Upper lobe of right lung (tissue), 1 donor: ENCODE results near the gene SLC4A3. TPM values are rescaled to one million over a fixed set of nuclear protein-coding genes. Genes with fewer than 3 reads are reported as not detected.
A peak's percentile ranks its signal among the peaks of the same experiment; 100 is the strongest.

Source experiments
- ATAC-seq: fragments of 200-7000 bp; cut with Tn5 transposase; one replicate; pipeline ENCODE4 v1.9.1; 2020; ENCODE audit warnings: mild to moderate bottlenecking, moderate library complexity
- DNase-seq: peaks from one replicate; pipeline ENCODE4 v3.0.0-alpha.2; 2020
- H3K27ac ChIP-seq: fragments of 200-600 bp; one replicate; pipeline ENCODE4 v1.8.0; 2022
- H3K27me3 ChIP-seq: fragments of 200-600 bp; one replicate; pipeline ENCODE4 v1.8.0; 2022; ENCODE audit warnings: mild to moderate bottlenecking
- H3K36me3 ChIP-seq: fragments of 200-600 bp; one replicate; pipeline ENCODE4 v1.8.0; 2022
- H3K4me1 ChIP-seq: fragments of 200-600 bp; one replicate; pipeline ENCODE4 v1.8.0; 2022
- H3K4me3 ChIP-seq: fragments of 200-600 bp; one replicate; pipeline ENCODE4 v1.8.0; 2022; ENCODE audit warnings: mild to moderate bottlenecking
- H3K9me3 ChIP-seq: fragments of 200-600 bp; one replicate; pipeline ENCODE4 v1.8.0; 2022
- CTCF ChIP-seq: fragments of 200-600 bp; IDR thresholded peaks from one replicate; pipeline ENCODE4 v1.8.0; 2022; ENCODE audit warnings: antibody characterized with exemption
- intact Hi-C: fragments of 100-400 bp; cut with DNase I; formaldehyde crosslinking; loops from one replicate; pipeline ENCODE4 v1.11.0; 2022
- total RNA-seq: library from RNA; stranded (reverse); fragmentation: NEBNext Ultra II Directional; extraction: Animal tissue kit (Norgen Biotek cat#: 25700); gene quantifications from one replicate; pipeline ENCODE4 v1.2.1, GENCODE V29; 2021
- donor health status: DM: no; HTN: yes; CAD: no; lungs with severe emphysema.

Gene SLC4A3
- total RNA-seq, 1 donor from 2014 or later, result 2.9 TPM

DNA sequence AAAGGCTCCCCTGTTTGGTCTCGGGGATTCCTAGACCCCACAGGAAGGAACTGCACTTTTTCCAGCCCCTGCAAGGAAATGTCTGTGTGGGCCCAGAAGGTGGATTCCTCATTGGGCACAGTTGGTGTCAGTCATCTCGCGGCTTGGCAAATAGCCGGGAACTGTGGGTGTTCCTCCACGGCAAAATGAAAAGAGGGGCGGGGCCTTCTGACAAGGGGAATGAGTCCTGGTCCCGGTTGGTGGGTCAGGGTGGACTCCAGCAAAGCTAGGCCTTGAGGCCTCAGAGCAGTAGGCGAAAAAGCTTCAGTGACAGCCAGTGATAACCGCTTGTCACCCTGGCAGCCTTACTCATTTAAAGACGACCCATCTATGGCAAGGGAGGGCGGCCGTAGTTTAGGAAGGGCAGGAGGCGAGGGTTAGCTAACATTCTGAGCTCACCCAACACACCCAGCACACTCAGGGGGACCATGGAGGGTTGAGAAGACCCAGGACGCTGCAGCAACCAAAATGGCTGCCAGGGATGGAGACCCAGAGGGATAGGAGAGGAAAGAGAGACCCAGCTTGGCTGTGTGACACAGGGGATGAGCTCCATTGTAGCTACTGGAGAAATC lies 16.5 kb downstream of the SLC4A3 start:
- Histone ChIP-seq H3K9me3 (no peaks in the 10 kb centered on the region), H3K36me3 (no peaks in the 10 kb centered on the region), H3K4me3 (no peak overlapping the region), H3K4me1 (peaks cover 17% of the 10 kb centered on the region), H3K27me3 (no peaks in the 10 kb centered on the region), H3K27ac (no peak overlapping the region)
- intact Hi-C loops, result no loop called here
- ATAC-seq (no peak), DNase-seq (no peak)
- TF ChIP-seq CTCF, result no peak

GRCh38 chr2:219644801-219645480 lies 17.5 kb downstream of the SLC4A3 start:
- TF ChIP-seq CTCF, result no peak
- Histone ChIP-seq H3K9me3 (no peaks in the 10 kb centered on the region), H3K4me1 (peaks cover 17% of the 10 kb centered on the region), H3K4me3 (no peak overlapping the region), H3K27me3 (peaks cover 7% of the 10 kb centered on the region), H3K27ac (peak overlapping the region; percentile 48), H3K36me3 (no peaks in the 10 kb centered on the region)
- ATAC-seq (peak; percentile 56), DNase-seq (peak; percentile 82)
- intact Hi-C loops, result no loop called here

DNA sequence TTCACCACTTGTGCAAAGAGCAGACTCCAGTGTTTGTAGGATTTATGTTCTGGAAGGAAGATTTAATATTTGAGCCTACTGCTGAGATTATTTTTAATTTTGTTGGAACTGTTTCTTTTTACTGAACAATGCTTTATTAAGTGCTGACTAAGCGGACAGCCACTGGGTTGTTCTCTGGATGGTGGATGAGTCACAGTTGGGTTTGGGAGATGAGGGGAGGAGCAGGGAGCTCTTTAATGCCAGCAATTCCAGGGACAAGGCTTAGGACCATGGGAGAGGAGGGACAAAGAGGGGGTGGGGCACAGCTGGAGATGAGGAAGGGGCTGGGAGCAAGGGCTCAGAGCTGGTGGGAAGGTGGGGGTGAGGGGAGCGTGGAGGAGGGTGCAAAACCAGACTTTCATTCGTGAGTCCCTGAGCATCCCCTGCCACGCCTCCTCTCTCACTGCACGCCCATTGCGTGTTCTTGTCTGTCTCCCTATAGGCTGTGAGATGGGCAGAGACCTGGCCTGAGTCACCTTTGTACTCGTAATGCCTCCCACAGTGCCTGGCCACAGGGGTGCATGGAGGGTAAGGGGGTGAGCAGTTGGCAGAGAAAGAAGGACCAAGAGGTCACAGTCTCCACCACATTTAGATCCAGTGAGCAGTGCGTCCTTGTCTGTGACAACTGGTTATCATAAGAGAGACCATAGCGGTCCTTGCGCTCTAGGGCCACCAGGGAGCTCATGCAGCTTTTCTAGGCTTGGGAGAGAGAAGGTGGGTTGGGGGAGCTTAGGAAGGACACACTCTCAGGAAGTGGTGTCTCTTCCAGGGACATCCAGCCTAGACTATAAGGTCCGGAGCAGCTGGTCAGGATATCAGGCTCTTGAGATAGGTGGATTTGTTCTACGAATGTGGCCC lies 18.4 kb downstream of the SLC4A3 start:
- intact Hi-C loops, result no loop called here
- H3K36me3 ChIP-seq, result no peaks in the 10 kb centered on the region
- H3K27me3 ChIP-seq, result peaks cover 16% of the 10 kb centered on the region
- H3K4me1 ChIP-seq, result peaks cover 17% of the 10 kb centered on the region
- peak overlapping the region; percentile 48 for H3K27ac ChIP-seq
- no peak for TF ChIP-seq CTCF
- H3K9me3 ChIP-seq, result no peaks in the 10 kb centered on the region
- ATAC-seq (no peak), DNase-seq (no peak)
- H3K4me3 ChIP-seq, result no peak overlapping the region

DNA sequence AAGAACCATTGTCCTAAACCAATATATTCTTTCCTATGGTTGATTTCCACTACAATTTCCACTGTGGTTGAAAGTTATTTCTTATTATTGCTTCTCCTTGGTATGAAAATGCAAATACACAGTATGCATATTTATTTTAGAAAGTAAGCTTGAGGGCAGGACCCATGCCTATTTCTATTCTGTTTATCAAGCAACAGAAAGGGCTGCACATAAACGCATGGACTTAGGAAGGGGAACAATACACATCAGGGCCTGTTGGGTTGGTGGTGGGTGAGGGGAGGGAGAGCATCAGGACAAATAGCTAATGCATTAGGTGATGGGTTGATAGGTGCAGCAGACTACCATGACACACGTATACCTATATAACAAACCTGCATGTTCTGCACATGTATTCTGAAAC lies 20.7 kb downstream of the SLC4A3 start:
- no peak for DNase-seq
- no peaks in the 10 kb centered on the region for H3K36me3 ChIP-seq
- no peak for ATAC-seq
- H3K9me3 ChIP-seq, result no peaks in the 10 kb centered on the region
- H3K4me3 ChIP-seq, result no peak overlapping the region
- peaks cover 17% of the 10 kb centered on the region for H3K4me1 ChIP-seq
- intact Hi-C loops, result no loop called here
- TF ChIP-seq CTCF, result no peak
- no peak overlapping the region for H3K27ac ChIP-seq
- H3K27me3 ChIP-seq, result peaks cover 31% of the 10 kb centered on the region

DNA sequence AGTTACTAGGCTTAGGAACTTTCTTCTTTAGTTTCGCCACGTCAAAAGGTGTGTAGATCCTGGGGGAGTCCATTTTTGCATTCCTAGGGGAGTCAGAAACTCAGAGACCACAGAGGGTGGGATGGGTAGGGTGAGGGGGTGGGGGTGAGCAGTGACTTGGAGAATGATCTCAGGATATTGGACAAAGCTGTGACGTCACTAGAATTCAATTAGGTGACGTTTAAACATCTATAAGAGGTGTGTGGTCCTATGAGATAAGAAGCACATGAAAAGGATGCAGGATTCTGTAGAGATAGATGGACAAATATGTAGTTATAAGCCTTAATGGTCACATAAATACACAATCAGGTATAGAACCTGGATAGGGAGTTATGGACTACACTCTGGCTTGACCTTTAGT lies 21.5 kb downstream of the SLC4A3 start:
- ATAC-seq (no peak), DNase-seq (no peak)
- intact Hi-C loops, result no loop called here
- no peaks in the 10 kb centered on the region for H3K36me3 ChIP-seq
- H3K4me1 ChIP-seq, result peaks cover 17% of the 10 kb centered on the region
- no peaks in the 10 kb centered on the region for H3K9me3 ChIP-seq
- H3K4me3 ChIP-seq, result no peak overlapping the region
- no peak for TF ChIP-seq CTCF
- peaks cover 31% of the 10 kb centered on the region for H3K27me3 ChIP-seq
- H3K27ac ChIP-seq, result no peak overlapping the region
